GM18526 (cell line): ENCODE results near the gene ZXDC.

ENCODE experiments used
- POLR2A ChIP-seq: IDR thresholded peaks from 3 replicates; pipeline ENCODE4 v1.6.1; 2011; ENCODE audit not compliant: insufficient read length; ENCODE audit errors: extremely low read depth

Gene ZXDC

GRCh38 chr3:126459111-126459762, 16.5 kb downstream of the ZXDC start:
- no peak for TF ChIP-seq POLR2A

DNA sequence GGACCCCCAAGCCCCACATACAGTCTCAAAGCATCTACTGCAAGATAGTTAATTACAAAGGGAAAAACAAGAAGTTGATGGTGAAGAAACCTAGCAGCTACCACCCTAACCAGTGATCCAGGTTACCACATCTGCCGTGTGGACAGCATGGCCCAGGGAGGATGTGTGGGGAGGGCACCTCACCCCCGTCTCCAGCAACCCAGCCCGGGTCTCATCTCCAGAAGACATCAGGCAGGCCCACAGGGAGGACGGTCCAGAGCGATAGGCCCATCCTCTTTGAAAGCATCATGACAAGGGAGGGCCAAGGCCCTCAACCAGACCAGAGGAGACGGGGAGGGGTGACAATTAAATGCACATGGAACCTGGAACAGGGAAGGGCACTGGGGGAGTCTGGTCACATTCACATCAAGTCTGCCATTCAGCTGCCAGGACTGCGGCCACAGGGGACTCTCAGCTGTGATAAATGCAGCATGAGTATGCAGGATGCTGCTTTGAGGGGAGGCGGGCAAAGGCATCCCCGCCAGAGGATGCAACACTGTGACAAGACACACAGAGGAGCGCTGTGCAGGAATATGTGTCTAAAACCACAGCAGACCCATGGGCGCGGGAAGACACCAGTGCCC, 18.8 kb downstream of the ZXDC start:
- TF ChIP-seq POLR2A, result no peak

DNA sequence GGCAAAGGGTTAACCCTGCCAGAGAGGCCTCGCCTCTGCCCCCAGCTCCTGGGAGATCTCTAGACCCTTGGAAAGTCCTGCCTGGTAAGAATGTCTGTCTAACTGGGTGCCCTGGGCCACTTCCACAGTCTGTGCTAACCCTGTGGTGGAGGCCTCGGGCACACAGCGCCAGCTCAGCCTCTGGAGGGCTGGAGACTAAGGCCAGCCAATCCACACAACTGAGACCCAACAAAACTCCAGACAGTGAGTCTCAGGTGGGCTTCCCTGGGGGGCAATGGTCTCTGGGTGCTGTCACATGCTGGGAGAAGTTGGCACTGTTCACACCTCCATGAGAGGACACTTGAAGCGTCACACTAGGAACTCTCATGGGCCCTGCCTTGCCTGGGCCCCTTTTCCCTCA, 19.5 kb downstream of the ZXDC start:
- TF ChIP-seq POLR2A, result no peak

DNA sequence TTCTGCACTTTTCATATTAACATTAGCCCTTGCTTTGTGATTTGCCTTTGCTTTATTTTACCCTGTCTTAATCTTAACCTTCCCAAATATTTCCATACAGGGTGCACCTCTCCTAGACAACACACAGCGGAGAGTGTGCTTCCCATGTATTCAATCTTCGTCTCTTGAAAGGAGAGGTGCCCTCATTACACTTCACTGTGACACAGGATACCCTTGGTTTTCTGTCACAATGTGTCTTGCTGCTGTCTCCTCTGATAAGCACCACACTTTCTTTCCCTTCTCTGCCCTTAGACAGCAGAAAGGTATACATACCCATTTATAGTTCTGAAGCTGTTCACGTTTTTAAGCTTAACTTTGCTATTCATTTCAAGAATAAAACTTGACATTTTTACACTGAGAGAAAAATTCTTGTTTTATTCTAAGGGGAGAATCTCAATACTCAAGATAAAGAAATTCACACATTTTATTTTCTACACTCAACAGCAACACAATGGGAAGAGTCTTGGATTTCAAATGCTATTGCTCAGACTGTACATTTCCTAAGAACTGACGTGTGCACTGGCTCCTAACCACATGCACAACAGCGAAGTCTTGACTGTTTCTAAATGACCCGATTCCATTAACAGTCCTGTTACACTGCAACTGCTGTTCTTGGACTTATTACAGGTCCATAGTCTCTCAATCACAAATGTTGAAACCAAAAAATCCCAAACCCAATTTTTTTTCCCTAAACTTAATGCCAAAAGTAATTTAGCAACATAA, 21.1 kb downstream of the ZXDC start:
- TF ChIP-seq POLR2A, result no peak

DNA sequence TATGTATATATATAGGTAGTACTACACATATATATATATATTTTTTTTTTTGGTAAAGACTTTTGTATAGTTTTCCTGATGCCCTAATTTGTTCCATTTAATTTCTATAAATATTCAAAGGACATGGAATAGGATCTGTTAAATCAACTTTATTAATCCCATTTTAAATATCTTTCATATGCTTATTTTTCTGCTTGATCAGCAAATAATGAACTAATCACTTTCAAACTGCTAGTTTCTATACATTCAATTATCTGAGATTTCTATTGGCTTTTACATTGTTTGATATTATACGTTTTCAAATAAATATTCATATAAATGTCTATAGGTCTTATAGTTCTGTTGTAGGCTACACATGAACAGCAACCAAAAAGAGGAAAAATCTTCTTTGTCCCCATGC, 21.7 kb downstream of the ZXDC start:
- TF ChIP-seq POLR2A, result no peak

- no peak for TF ChIP-seq POLR2A
Measured at GRCh38 chr3:126452213-126452612, 23.5 kb downstream of the ZXDC start.

- TF ChIP-seq POLR2A, result no peak
Measured at GRCh38 chr3:126451511-126451910, 24.2 kb downstream of the ZXDC start.

GRCh38 chr3:126450744-126451143, 24.9 kb downstream of the ZXDC start:
- no peak for TF ChIP-seq POLR2A

DNA sequence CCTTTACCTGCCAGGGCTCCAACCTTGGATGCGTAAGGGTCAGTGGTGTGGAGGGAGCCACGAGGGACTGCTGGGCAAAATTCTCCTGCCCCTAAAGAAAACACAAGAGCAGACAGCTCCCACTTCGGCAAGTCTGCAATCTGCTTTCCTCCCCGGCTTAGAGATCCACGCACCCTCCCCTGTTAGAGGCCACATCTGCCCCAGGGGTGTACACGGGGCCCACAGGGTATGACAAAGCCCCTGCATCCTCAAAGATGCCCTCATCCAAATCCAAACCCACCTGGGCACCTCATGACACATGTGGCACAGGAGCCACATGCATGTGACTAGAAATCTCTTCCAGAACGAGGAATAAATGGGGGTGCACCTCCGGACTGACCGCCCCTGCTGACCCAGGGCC, 25.5 kb downstream of the ZXDC start:
- no peak for TF ChIP-seq POLR2A

GRCh38 chr3:126449621-126450051, 26.1 kb downstream of the ZXDC start:
- no peak for TF ChIP-seq POLR2A

GRCh38 chr3:126448893-126449180, 26.9 kb downstream of the ZXDC start:
- TF ChIP-seq POLR2A, result no peak

DNA sequence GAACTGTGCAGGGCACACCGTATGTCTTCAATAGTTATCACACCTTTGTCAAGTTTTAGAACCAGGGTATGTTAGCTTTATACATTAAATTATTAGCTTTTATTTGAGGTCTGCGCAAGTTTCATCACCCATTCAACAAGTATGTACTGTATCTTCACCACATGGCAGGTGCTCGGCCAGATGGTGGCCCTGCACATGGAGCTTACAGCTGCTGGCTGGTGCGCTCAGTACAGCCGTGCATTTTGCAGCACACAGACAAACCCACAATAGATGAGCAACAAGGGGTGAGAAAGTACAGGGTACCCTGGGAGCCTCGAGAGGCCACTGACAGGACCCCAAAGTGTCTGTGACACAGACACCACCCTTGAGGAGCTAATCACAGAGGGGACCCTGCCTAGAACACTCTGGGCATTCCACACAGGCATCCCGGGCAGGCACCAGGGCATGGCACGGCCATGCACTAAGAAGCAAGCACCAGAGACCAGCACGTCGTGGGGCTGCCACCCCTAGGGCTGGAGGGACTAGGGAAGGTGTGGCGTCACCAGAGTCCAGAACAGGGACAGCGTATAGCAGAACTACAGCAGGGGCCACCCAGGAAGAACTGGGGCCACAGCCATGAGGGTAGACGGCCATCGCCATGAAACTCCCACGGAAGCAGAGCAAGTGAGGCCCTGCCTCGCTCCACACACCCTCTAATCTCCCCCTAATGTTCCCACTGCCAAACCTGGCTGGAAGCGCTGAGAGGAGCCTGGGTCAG, 27.4 kb downstream of the ZXDC start:
- no peak for TF ChIP-seq POLR2A

- no peak for TF ChIP-seq POLR2A
Measured at GRCh38 chr3:126447456-126448106, 28.1 kb downstream of the ZXDC start.

DNA sequence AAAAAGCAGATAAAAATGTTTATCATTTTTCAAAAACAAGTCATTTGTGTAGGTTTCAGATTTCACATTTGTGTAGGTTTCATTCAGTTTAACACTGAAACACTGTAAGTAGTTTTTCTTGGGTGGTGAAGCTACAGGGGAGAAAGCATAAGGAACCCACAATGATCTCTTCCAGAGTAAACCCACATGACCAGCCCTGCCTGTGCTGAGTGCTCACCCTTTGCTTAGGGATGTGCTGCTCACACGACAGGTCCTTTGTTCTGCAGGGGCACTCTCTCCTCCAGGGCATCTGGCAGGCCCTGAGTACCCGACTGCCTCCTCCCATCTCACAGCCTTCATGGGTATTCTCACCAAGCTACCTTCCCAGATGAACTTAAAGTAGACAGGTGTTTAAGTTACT, 28.9 kb downstream of the ZXDC start:
- no peak for TF ChIP-seq POLR2A

DNA sequence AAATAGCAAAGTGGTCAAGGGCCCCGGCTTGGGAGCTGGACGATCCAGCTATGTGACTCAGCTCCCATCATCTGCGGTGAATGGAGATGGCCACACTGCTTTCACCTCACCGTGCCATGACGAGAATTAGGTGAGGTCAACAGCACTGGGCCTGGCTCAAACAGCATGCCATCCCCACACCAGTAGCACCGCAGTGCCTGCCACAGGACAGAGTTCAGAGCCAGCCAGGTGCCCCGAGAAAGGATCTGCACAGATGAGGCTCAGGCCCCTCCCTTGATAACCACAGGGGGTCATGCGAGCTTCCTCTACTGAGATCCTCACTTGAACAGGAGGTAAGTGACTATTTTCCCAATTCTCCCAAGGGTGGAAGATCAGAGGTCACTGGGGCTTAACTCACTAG, 29.4 kb downstream of the ZXDC start:
- no peak for TF ChIP-seq POLR2A
